CD4-positive, alpha-beta T cell treated with Interleukin-10 for 1 hour (primary cell): ENCODE results near the gene DNAJC30.
"Not testable (repeated sequence)": the region's sequence is repeated elsewhere in the genome, so short reads cannot be mapped to it uniquely, and the experiment has no call there.

ENCODE experiments used
- DNase-seq: peaks from one replicate; pipeline ENCODE4 v3.0.0-alpha.2; 2020

The DNAJC30 gene

GRCh38 chr7:73680501-73680900 lies 2.8 kb downstream of the DNAJC30 start:
- DNase-seq = no peak

GRCh38 chr7:73679709-73680108 lies 3.5 kb downstream of the DNAJC30 start:
- no peak for DNase-seq

- no peak for DNase-seq
Observed at GRCh38 chr7:73678862-73679261, 4.4 kb downstream of the DNAJC30 start.

GRCh38 chr7:73676062-73676461 lies 7.2 kb downstream of the DNAJC30 start:
- DNase-seq = not testable (repeated sequence)

- DNase-seq = no peak
Observed at GRCh38 chr7:73674468-73675124, 8.7 kb downstream of the DNAJC30 start.

GRCh38 chr7:73671857-73672445 lies 11.3 kb downstream of the DNAJC30 start:
- no peak for DNase-seq

- DNase-seq = no peak
Observed at GRCh38 chr7:73671322-73671661, 12.0 kb downstream of the DNAJC30 start.

- no peak for DNase-seq
Observed at GRCh38 chr7:73669858-73670385, 13.3 kb downstream of the DNAJC30 start.

GRCh38 chr7:73669288-73669701 lies 14.0 kb downstream of the DNAJC30 start:
- no peak for DNase-seq

GRCh38 chr7:73668886-73669230 lies 14.4 kb downstream of the DNAJC30 start:
- DNase-seq = no peak

- no peak for DNase-seq
Observed at GRCh38 chr7:73668103-73668885, 15.0 kb downstream of the DNAJC30 start.

- DNase-seq = peak; percentile 93
Observed at GRCh38 chr7:73667344-73668102, 15.7 kb downstream of the DNAJC30 start, which contains the start of gene VPS37D. Gene VPS37D (plus strand): TSS chr7:73667831. CDS start chr7:73667959, 128 bp downstream.

- DNase-seq = no peak
Observed at GRCh38 chr7:73663033-73663432, 20.2 kb downstream of the DNAJC30 start.

- not testable (repeated sequence) for DNase-seq
Observed at GRCh38 chr7:73660594-73660993, 22.7 kb downstream of the DNAJC30 start.

- no peak for DNase-seq
Observed at GRCh38 chr7:73659983-73660382, 23.3 kb downstream of the DNAJC30 start.

- not testable (repeated sequence) for DNase-seq
Observed at GRCh38 chr7:73655309-73655708, 27.9 kb downstream of the DNAJC30 start.

- no peak for DNase-seq
Observed at GRCh38 chr7:73652541-73652949, 30.7 kb downstream of the DNAJC30 start.

- no peak for DNase-seq
Observed at GRCh38 chr7:73650524-73650923, 32.7 kb downstream of the DNAJC30 start.

GRCh38 chr7:73649576-73649975 lies 33.7 kb downstream of the DNAJC30 start:
- no peak for DNase-seq

- DNase-seq = no peak
Observed at GRCh38 chr7:73648593-73649332, 34.5 kb downstream of the DNAJC30 start.

- DNase-seq = peak; percentile 31
Observed at GRCh38 chr7:73647725-73648592, 35.3 kb downstream of the DNAJC30 start.
